Measurements from ENCODE around the gene NFIC.

GRCh38 chr19:3483226-3483628 lies 116.8 kb downstream of the NFIC start, which contains the start of gene SMIM44:
- TF ChIP-seq POLR2A (IDR thresholded peaks at IDR 0.05; ENCODE audit: extremely low read depth, insufficient read length), result no peak
- no peak for TF ChIP-seq CTCF (IDR thresholded peaks at IDR 0.05; ENCODE audit: low read depth, low read length)
- TF ChIP-seq MAX (IDR thresholded peaks at IDR 0.05; ENCODE audit: low read depth, low read length), result no peak
